Stimulated activated CD4-positive, alpha-beta T cell treated with anti-CD3 and anti-CD28 coated beads, Interleukin-15, amount 100 ng/mL, for 24 hours (primary cell): ENCODE measurements around the gene DAPL1.

Experiments used
- DNase-seq: peaks from one replicate; pipeline ENCODE4 v3.0.0-alpha.2; 2020

The DAPL1 gene, protein sequence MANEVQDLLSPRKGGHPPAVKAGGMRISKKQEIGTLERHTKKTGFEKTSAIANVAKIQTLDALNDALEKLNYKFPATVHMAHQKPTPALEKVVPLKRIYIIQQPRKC

DNA sequence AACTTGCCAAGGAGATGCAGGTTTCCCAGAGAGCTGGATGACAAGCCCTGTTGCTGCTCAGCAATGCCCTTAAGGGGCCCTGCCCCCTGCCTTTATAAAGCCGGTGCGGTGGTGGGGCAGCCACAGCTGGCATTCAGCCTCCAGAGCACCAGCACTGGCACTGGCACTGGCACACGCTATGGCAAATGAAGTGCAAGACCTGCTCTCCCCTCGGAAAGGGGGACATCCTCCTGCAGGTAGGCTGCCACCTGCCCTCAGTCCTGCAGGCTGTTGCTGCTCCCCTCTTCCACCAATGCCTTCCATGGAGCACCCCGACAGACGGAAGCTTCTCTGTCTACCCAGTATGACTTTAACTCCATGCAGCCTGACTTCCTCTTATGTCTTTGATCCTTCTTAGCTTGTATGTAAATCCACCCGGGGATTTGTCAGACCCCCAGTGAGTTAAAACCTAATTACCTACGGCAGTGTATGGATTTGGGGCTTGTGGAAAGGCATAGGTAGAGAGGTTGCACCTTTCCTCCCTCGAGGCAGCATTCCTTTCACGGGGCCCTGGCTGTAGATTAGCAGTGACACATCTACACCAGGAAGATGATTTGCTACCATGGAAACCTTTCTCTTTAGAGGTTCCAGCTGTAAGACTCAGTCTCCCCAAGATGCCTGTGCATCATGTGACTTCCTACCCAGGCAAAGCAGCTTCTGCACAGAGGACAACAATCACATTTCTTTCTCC lies at the start of gene DAPL1:
TSS of gene DAPL1 (plus strand) at position 123 of the 730 bp plus-strand sequence. CDS start at position 179, 56 bp downstream.
- DNase-seq: no peak

DNA sequence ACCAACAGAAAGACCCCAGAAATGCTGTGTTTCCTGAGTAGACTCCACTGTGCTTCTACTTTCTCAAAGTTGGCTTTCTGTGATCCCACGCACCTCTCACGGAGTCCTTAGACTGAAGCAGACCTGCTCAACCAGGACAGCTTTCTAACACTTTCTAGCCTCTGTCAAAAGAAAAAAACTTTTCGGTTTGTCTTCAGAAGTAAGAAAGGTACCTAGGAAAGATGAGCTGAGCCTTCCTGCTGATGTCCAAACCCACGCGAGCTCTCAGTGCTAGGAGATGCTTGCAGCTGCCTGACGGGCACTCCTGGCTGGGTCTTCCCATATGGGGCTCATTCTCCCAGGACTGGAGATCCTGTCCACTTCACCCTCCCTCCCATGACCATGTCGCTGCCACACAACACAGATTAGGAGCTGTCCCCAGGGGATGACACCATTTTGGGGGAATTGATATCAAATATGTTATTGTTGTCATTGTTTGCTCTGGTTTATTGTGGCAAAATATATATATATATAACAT lies 49.2 kb upstream of the DAPL1 start:
- no peak for DNase-seq

DNA sequence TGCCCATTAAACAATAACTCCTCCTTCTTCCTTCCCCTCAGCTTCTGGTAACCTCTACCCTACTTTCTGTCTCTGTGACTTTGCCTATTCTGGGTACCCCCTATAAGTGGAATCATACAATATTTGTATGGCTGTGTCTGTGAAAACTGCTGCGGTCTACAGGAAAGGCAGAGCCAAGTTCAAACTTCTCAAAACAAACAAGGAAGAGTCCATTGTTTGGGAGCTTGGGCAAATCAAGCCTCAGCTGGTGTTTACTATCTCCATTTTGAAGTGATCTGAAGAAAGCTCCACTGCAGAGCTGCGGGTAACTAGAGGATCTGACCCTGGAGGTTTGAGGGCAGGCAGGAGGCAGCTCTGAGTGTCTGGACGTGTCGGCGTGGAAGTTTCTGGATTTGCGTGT lies 48.6 kb upstream of the DAPL1 start:
- DNase-seq: no peak

DNA sequence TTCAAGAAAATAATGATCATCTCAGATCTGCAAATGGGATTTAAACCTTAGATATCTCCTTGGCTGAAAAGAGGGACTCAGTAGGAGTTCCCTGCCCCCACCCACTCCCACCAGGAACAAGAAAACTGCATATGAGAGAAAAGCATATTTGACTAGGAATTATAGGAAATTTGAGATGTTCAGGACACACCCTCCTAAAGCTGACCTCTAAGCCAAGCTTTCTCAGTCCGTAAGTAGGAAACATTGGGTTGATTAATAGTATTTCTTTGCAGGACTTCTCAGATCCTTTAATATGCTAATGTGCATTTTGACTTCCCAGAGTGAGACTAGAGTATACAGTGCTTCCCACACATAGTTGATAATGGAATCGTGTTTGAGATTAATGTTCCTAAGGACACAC lies 47.8 kb upstream of the DAPL1 start:
- no peak for DNase-seq

DNA sequence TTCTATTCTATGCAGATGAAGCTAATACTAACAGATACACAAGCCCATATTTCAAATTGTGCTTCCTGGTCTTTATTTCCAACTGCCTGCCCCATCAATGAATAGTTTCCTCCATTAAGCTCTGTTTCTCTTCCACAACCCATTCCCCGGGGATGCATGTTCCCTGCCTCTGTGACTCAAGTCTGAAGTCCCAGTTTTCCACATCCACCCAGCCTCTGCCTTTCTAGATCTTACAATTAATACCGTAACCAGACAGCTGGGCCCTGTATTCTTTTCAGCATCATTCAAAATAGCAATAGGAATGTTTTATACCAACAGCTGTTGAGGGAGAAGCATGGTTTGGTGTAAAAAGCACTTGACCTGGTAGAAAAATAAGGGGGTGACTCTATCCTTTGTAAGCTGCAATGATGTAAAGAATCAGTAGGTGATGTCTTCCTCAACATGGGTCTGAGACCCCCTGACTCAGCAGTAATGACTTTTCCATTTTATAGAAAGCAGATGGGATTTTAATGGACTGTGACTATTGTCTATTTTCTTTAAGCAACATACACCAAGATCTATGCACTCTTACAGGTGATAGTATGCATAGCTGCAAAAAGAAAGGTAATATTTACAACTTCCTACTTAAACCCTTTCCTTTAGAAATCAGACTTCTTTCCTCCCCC lies 46.1 kb upstream of the DAPL1 start:
- DNase-seq: no peak

DNA sequence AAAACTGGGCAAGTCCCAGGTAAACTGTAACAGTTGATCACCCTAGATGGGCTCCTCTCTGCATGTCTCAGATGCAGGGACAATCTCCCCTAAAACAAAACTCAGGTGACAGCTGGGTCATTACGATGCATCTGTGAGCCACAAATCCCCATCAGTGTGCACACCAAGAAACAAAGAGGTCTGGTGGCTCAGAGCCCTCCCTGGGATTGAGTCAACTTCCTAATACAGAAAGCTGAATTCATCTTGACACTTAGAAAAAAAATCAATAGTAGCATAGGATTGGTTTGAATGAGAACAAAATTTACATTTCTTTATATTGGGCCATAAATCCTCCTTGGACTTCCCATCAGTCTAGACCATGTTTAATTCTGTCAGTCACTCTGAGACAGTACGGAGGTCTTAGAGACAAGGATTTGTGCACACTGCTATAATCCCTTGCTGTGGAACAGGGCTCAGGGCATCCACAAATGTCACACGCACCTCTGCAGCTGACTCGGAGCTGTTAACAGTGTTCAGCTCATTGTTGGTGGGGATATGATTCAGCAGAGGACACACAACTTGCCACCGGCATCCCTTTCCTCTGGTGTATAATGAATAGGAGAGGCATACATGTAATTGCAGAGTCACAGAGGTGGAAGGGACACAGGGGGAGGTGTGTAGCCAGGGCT lies 44.5 kb upstream of the DAPL1 start:
- DNase-seq: no peak

DNA sequence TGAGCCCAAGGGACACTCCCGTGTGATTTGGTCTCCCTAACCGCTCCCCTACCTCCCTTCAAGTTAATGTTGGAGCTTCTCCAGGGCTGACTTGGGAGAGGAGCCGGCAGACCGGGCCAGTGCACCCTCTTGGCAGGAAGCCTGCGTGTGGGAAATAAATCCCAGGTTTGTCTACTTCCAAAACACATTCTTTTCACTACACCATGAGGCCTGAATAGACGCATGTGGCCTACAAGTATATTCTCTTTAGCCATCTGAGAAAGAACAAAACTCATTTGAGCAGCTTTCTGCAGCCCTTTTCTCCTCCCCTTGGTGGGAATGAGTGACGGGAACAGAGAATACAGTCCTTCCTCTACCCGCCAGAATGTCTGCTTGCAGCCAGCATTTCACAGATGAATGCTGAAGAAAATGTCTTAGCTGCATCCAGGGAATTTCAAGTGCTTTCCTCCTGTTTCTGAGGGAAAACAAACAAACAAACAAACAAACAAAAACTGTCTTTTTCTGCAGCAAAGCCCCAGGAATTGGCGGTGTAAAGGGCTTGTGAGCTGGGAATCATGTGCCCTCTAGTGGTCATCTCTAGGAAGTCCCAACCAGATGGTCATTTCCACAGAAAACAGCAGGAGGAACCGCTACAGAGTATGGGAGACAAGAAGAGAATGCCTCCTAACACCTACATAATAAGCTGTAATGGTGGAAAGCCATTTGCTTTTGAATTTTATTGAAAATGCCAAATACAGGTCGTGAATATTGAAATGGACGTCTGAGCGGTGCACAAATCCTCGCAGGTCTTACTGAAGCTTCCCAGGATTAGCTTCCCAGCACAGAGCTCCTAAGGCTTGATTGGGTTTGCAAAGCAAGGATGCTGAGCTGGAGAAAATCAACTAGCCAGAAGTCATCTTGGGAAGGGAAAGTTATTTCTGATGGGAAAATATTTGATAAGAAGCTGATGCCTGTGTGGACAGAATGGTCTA lies 41.2 kb upstream of the DAPL1 start:
- peak; percentile 26 for DNase-seq

DNA sequence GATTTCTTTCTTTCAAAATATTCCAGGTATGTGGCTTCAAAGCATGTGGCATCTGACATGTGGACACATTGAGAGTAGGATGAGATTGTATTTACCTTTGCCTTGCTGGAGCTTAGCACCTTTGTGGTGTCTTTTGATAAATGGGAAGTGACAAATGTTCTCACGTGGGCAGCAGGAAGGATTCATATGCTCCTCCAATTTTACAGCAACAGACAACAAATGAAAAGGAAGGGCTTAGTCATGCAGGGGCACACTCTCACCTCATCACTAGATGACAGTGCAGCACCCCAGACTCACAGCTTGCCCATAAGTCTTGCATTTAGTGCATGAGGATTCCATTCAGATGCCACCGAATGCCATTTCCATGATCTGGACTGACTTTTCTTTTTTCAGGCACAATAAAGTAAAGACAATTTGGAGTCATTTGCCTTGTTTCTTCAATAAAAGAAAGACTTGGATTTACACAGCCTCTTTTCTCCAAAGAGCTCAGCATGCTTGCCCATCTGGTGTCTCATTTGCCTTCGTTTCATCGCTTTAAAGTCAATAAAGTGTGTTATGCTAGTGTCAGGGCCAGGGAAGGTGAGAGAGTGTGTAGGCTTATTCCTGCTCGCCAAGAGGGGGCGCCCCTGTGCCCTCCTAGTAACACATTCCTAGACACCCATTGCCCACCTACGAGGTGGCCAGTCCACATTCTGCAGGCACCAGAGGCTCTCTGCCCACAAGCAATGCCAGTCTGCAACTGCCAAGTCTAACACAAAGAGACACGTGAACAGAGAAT lies 39.6 kb upstream of the DAPL1 start:
- DNase-seq: peak; percentile 23

DNA sequence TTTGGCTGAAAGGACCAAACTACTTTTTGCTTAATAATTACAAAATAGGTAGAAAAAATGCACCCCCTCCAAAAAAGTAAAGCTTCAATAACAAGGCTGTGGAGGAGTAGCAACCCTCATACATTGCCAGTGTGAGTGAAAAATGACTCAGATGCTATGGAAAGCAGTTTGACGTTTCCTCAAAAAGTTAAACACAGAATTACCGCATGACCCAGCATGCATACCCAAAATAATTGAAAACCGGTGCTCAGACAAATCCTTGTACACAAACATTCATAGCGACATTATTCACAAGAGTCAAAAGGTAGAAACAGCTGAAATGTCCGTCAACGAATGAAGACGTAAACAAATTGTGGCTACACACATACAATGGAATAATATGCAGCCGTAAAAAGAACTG lies 38.8 kb upstream of the DAPL1 start:
- DNase-seq: no peak

DNA sequence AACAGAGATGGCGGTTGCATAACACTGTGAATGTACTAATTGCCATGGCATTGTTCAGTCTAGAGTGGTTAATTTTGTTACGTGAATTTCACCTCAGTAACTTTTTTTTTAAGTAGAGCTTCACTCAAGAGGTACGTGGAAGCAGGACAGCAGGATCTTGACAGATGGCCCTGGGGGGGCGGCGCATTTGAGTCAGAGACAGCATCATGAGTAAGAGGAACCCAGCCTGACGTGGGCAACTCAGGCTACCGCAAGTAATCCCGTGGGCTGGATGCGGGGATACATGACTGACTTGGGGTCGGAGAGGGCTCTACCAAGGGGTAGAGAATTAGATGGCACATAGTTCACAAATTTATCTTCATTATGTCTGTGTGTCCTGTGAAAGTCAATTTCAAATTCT lies 38.1 kb upstream of the DAPL1 start:
- peak; percentile 8 for DNase-seq

DNA sequence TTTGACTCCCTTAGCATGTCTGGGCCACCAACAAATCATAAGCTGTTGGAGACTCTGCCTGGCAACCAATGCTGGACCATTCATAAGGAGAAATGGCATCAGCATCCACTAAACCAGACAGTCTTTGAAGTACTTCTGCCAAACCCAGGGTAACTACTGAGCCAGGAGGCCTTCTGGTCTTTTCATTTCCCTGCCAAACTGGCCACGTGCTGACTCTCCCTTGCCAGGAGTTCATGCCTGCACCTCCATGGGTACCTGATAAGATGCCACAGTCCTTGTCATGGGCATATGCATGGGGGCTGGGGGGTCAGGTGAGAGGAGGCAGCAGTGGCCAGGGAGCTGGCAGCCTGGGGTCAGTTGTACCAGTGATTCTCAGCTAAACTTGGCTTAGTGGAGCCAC lies 34.2 kb upstream of the DAPL1 start:
- DNase-seq: no peak

DNA sequence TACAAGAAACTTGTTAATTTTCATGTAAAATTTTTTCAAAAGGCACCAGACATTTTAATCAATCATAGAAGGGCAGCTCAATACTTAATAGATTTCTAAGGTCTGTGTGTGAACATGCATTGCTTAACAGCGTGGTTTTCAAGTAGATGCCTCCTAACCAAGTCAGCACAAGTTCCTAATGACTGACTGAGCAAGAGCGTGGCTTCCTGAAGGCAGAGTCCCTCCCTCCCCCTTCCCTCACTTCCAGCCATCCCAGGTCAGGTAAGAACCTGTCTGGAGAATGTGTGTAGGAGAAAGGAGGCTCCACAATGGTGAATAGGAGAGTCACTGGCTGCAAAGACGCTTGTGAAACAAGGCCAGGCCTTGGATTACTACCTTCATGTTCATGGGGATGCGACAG lies 33.5 kb upstream of the DAPL1 start:
- no peak for DNase-seq

DNA sequence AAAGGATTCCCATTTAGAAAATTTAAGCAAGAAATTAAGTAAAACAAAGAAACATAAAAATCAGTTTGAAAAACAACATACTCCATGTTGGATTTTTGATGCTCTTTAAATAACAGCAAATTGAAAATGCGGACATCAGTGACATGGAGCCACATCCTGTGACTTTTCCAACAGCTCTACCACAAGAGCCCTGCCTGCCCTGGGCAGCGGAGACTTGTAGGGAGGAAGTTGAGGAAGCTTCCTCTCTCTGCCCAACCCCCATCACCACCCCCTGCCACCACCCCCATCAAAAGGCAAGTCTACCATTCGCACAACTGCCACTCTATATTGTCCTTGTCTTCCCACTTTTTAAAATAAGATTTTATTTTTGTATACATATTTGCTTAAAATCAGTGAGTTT lies 32.8 kb upstream of the DAPL1 start:
- no peak for DNase-seq

DNA sequence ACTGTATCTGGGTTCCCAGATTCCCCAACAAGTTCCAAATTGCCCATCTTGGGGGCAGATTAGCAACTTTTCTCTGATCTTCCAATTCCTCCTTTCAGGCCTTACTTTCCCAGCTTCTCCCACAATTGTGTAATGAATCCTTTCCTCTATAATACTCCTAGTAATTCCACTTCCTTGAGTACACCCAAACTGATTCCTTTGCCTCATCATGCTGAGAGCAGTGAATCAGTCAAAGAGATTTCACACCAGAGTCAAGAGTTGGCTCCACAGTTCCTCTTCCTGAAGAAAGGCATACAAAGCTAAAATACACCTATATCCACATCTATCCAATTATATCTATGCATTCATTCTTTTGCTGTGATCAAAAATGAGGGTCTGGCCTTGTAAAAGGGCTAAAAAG lies 28.6 kb upstream of the DAPL1 start:
- DNase-seq: no peak

DNA sequence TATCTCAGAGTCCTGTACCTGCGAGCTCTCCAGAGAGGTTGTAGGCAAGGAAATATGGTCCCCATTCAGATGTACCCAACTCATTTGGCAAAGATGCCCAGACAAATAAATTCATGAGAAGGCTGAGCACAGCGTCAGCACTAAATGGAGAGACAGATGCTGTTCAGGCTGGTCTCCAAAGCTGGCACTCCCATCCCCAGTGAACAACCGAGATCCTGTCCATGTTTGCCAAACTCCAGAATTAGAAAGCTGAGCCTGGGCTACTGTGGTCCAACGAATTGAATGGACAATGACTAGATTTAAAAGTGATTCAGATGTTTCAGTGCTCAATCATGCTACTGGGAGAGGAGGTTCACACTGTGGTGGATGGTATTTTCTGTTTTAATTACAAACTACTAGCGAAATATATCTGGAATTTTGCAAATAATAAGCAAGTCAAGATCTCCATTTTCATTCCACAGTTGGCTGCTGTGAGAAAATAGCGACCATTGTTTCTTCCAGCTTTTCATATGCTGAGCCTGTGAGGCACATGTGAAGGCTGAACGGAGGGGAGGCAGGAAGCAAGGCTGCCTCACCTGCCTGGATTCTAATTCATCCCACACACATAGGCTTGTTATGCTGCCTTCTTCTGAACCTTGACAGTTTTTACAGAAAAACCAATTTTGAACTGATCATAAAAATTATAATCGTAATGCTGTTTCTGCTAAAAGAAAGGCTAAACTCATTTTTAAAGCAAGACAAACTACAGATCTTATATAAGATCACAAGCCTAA lies 22.6 kb upstream of the DAPL1 start:
- no peak for DNase-seq

DNA sequence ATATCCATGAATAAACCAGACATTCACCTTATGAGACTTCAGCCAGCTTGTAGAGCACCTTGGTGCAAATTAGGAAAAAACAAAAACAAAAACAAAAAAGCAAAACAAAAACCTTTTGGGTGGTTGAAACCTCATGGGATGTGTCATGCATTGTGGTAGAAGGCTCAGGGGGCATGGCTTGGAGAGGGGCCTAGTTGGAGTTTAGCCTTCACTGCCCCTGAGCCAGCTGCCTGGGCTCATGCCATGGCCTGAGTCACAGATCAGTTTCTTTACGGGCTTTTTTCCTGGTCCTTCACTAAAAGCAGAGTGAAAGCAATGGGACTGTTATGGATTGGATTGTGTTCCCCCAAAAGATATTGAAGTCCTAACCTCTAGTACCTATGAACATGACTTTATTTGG lies 22.0 kb upstream of the DAPL1 start:
- DNase-seq: no peak

DNA sequence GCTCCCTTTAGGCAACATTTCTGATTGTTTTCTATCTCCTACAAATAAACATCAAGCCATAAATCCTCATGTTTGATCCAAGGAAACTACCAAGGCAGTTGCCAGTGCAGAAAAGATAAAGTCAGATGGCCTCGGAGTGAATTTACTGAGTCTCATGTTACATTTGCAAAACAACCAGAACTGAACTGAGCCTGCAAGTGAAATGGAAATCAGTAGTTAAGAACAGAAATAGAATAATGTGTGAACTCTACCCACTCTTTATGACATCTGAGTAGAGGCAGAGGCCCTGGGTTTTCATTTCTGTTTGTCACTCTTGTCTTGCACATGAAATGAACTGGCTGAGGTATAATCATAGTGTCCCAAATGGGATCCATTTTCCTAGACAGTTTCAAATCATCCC lies 20.4 kb upstream of the DAPL1 start:
- no peak for DNase-seq

DNA sequence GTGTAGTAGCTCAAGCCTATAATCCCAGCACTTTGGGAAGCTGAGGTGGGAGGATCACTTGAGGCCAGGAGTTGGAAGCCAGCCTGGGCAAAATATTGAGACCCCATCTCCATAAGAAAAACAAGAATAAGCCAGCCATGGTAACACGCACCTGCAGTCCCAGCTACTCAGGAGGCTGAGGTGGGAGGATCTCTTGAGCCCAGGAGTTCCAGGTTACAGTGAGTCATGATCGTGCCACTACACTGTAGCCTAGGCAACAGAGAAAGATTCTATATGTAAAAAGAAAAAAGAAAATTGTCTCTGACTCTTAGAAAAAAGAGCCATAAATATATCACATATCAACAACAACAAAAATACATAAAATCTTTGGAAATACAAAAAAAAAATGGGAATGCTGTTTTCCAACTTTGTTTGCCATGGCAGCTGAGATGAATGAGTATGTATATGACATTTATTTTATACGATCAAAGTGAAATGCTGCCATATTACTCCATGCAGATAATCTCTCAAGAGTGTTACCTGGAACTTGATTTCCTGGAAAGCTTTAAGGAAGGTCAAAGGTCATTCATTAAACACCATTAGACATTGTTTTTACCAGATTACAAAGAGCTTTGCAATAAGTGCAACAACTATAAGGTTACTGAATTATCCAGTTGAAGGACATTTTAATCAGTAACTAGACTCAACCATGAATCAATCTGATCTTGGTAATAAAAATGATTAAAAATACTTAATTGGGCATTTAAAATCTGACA lies 19.7 kb upstream of the DAPL1 start:
- no peak for DNase-seq

DNA sequence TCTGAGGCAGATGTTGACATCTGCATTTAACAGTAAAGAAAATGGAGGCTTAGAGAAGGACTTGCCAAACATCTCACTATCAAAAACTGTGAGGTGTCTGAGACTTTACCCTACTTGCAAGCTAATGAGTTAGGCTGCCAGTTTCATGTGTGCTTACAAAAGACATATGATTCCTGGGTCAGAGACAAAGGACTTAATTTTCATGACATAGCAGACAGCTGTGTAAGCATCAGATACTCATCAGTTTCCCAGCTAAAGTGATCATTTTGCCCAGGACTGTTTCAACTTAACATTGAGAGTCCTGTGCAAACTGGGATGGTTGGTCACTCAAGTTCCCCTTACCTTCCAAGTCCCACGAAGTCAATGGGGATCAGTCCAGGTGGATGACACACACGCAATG lies 18.9 kb upstream of the DAPL1 start:
- no peak for DNase-seq

DNA sequence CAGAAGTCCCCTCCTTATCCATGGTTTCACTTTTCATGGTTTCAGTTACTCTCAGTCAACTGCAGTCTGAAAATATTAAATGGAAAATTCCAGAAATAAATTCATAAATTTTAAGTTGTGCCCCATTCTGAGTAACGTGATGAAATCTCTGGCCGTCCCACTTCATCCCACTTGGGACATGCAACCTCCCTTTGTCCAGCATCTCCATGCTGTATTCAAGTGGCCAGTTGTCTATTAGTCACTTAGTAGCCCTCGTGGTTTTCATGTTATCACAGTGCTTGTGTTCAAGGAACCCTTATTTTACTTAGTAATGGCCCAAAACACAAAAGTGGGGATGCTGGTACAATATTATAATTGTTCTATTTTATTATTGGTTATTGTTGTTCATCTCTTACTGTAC lies 18.0 kb upstream of the DAPL1 start:
- no peak for DNase-seq
